Measurements from ENCODE around the gene PPP2R2D. TPM values are rescaled to one million over a fixed set of nuclear protein-coding genes. Genes with fewer than 3 reads are reported as not detected.

PPP2R2D gene
- total and polyA plus RNA-seq, 5 donors = 30.1 to 38.2 (median 35.4) TPM

GRCh38 chr10:131955591-131956340, 55.0 kb downstream of the PPP2R2D start:
- no peaks in the 10 kb centered on the region for H3K27me3 ChIP-seq (ENCODE audit: control insufficient read depth, insufficient read depth)
- 97% methylated on average over 38 of the region's 38 CpGs for whole genome bisulfite sequencing
- H3K4me3 ChIP-seq (ENCODE audit: low read length) = no peak overlapping the region
- H3K27ac ChIP-seq (ENCODE audit: low read length) = no peak overlapping the region
- H3K4me1 ChIP-seq (ENCODE audit: control insufficient read depth, insufficient read depth, low read length) = no peaks in the 10 kb centered on the region
- H3K9me3 ChIP-seq (ENCODE audit: control insufficient read depth, low read length) = no peaks in the 10 kb centered on the region
- DNase-seq (no peak), ATAC-seq (peak in 1 of 2 donors; percentile 25)
- intact Hi-C loops (cut with DNase I) = no loop called here

GRCh38 chr10:131959841-131960240, 59.0 kb downstream of the PPP2R2D start:
- ATAC-seq = no peak
- Histone ChIP-seq H3K27me3 (ENCODE audit: control insufficient read depth, insufficient read depth) (no peaks in the 10 kb centered on the region), H3K4me1 (ENCODE audit: control insufficient read depth, insufficient read depth, low read length) (no peaks in the 10 kb centered on the region), H3K27ac (ENCODE audit: low read length) (no peak overlapping the region), H3K9me3 (ENCODE audit: control insufficient read depth, low read length) (no peaks in the 10 kb centered on the region), H3K4me3 (ENCODE audit: low read length) (no peak overlapping the region)
- WGBS = 90% methylated on average over 19 of the region's 19 CpGs
- intact Hi-C loops (cut with DNase I) = no loop called here
- no peak for DNase-seq

- Histone ChIP-seq H3K9me3 (ENCODE audit: control insufficient read depth, low read length) (no peaks in the 10 kb centered on the region), H3K4me1 (ENCODE audit: control insufficient read depth, insufficient read depth, low read length) (no peaks in the 10 kb centered on the region), H3K27ac (ENCODE audit: low read length) (no peak overlapping the region), H3K27me3 (ENCODE audit: control insufficient read depth, insufficient read depth) (no peaks in the 10 kb centered on the region), H3K4me3 (ENCODE audit: low read length) (no peak overlapping the region)
- WGBS = 85% methylated on average over 18 of the region's 18 CpGs
- DNase-seq (no peak), ATAC-seq (peak; percentile 13 to 25)
- intact Hi-C loops (cut with DNase I) = no loop called here
Measured at GRCh38 chr10:131960631-131961046, 59.8 kb downstream of the PPP2R2D start.

- Histone ChIP-seq H3K4me3 (ENCODE audit: low read length) (no peak overlapping the region), H3K9me3 (ENCODE audit: control insufficient read depth, low read length) (no peaks in the 10 kb centered on the region), H3K4me1 (ENCODE audit: control insufficient read depth, insufficient read depth, low read length) (no peaks in the 10 kb centered on the region), H3K27ac (ENCODE audit: low read length) (no peak overlapping the region), H3K27me3 (ENCODE audit: control insufficient read depth, insufficient read depth) (no peaks in the 10 kb centered on the region)
- peak; percentile 34 to 45 for ATAC-seq
- intact Hi-C loops (cut with DNase I) = no loop called here
- WGBS = 90% methylated on average over 26 of the region's 26 CpGs
- DNase-seq = no peak
Measured at GRCh38 chr10:131961047-131961776, 60.4 kb downstream of the PPP2R2D start.

- Histone ChIP-seq H3K9me3 (ENCODE audit: control insufficient read depth, low read length) (no peaks in the 10 kb centered on the region), H3K4me1 (ENCODE audit: control insufficient read depth, insufficient read depth, low read length) (no peaks in the 10 kb centered on the region), H3K27ac (ENCODE audit: low read length) (no peak overlapping the region), H3K4me3 (ENCODE audit: low read length) (no peak overlapping the region), H3K27me3 (ENCODE audit: control insufficient read depth, insufficient read depth) (no peaks in the 10 kb centered on the region)
- DNase-seq (no peak), ATAC-seq (no peak)
- intact Hi-C loops (cut with DNase I) = no loop called here
- 82% methylated on average over 32 of the region's 32 CpGs for WGBS
Measured at GRCh38 chr10:131961777-131962662, 61.2 kb downstream of the PPP2R2D start.

- ATAC-seq (peak in 1 of 2 donors; percentile 28), DNase-seq (no peak)
- Histone ChIP-seq H3K27ac (ENCODE audit: low read length) (no peak overlapping the region), H3K27me3 (ENCODE audit: control insufficient read depth, insufficient read depth) (no peaks in the 10 kb centered on the region), H3K4me3 (ENCODE audit: low read length) (no peak overlapping the region), H3K4me1 (ENCODE audit: control insufficient read depth, insufficient read depth, low read length) (no peaks in the 10 kb centered on the region), H3K9me3 (ENCODE audit: control insufficient read depth, low read length) (no peaks in the 10 kb centered on the region)
- WGBS = 92% methylated on average over 20 of the region's 20 CpGs
- intact Hi-C loops (cut with DNase I) = no loop called here
Measured at GRCh38 chr10:131963350-131963749, 62.5 kb downstream of the PPP2R2D start.

GRCh38 chr10:131963811-131964210, 63.0 kb downstream of the PPP2R2D start:
- DNase-seq (no peak), ATAC-seq (no peak)
- H3K4me1 ChIP-seq (ENCODE audit: control insufficient read depth, insufficient read depth, low read length) = no peaks in the 10 kb centered on the region
- WGBS = 80% methylated on average over 9 of the region's 9 CpGs
- H3K4me3 ChIP-seq (ENCODE audit: low read length) = no peak overlapping the region
- no peak overlapping the region for H3K27ac ChIP-seq (ENCODE audit: low read length)
- H3K9me3 ChIP-seq (ENCODE audit: control insufficient read depth, low read length) = no peaks in the 10 kb centered on the region
- no peaks in the 10 kb centered on the region for H3K27me3 ChIP-seq (ENCODE audit: control insufficient read depth, insufficient read depth)
- intact Hi-C loops (cut with DNase I) = no loop called here

- Histone ChIP-seq H3K4me1 (ENCODE audit: control insufficient read depth, insufficient read depth, low read length) (no peaks in the 10 kb centered on the region), H3K27ac (ENCODE audit: low read length) (no peak overlapping the region), H3K27me3 (ENCODE audit: control insufficient read depth, insufficient read depth) (no peaks in the 10 kb centered on the region), H3K4me3 (ENCODE audit: low read length) (no peak overlapping the region), H3K9me3 (ENCODE audit: control insufficient read depth, low read length) (no peaks in the 10 kb centered on the region)
- ATAC-seq = no peak
- intact Hi-C loops (cut with DNase I) = no loop called here
- DNase-seq = no peak
- WGBS = 87% methylated on average over 9 of the region's 9 CpGs
Measured at GRCh38 chr10:131964298-131964697, 63.5 kb downstream of the PPP2R2D start.

GRCh38 chr10:131968949-131969348, 68.1 kb downstream of the PPP2R2D start:
- DNase-seq (no peak), ATAC-seq (no peak)
- intact Hi-C loops (cut with DNase I) = no loop called here
- no peak overlapping the region for H3K4me3 ChIP-seq (ENCODE audit: low read length)
- H3K27ac ChIP-seq (ENCODE audit: low read length) = no peak overlapping the region
- no peaks in the 10 kb centered on the region for H3K27me3 ChIP-seq (ENCODE audit: control insufficient read depth, insufficient read depth)
- H3K9me3 ChIP-seq (ENCODE audit: control insufficient read depth, low read length) = no peaks in the 10 kb centered on the region
- 95% methylated on average over 13 of the region's 13 CpGs for WGBS
- H3K4me1 ChIP-seq (ENCODE audit: control insufficient read depth, insufficient read depth, low read length) = peaks cover 3% of the 10 kb centered on the region

GRCh38 chr10:131970946-131971345, 70.1 kb downstream of the PPP2R2D start:
- DNase-seq = no peak
- intact Hi-C loops (cut with DNase I) = loop anchor here in 1 of 4 donors (10.0 kb wide), 1 partner anchor 66 kb away; the partner anchor contains the start of gene PPP2R2D
- Histone ChIP-seq H3K27ac (ENCODE audit: low read length) (no peak overlapping the region), H3K4me1 (ENCODE audit: control insufficient read depth, insufficient read depth, low read length) (peaks cover 7% of the 10 kb centered on the region), H3K9me3 (ENCODE audit: control insufficient read depth, low read length) (no peaks in the 10 kb centered on the region), H3K4me3 (ENCODE audit: low read length) (no peak overlapping the region), H3K27me3 (ENCODE audit: control insufficient read depth, insufficient read depth) (no peaks in the 10 kb centered on the region)
- WGBS = 94% methylated on average over 18 of the region's 18 CpGs
- no peak for ATAC-seq

All from right cardiac atrium (tissue), 5 donors.